Prostate gland (tissue), 2 donors: ENCODE data around the gene RUNX2. TPM values are rescaled to one million over a fixed set of nuclear protein-coding genes. Genes with fewer than 3 reads are reported as not detected.

Experiments used
- DNase-seq: peaks from one replicate; pipeline ENCODE4 v3.0.0-alpha.2; 2019; ENCODE audit warnings: low spot score
- H3K27ac ChIP-seq, 2 donors: fragments of 200-600 bp; sonication (generic); 2 replicates each; pipeline ENCODE4 v1.5.1; 2017 to 2019
- H3K27me3 ChIP-seq: fragments of 200-600 bp; sonication (generic); replicated peaks from 2 replicates; pipeline ENCODE4 v1.5.1; 2019; ENCODE audit not compliant: insufficient read depth
- H3K36me3 ChIP-seq, 2 donors: fragments of 200-600 bp; sonication (generic); 1 replicate in 1 of 2; 2 replicates in 1 of 2; pipeline versions ENCODE4 v1.5.1 to v1.8.1; 2017 to 2019
- H3K4me1 ChIP-seq: fragments of 200-600 bp; sonication (generic); replicated peaks from 2 replicates; pipeline ENCODE4 v1.5.1; 2019
- H3K4me3 ChIP-seq, 2 donors: fragments of 200-600 bp; sonication (generic); 2 replicates each; pipeline ENCODE4 v1.5.1; 2017 to 2019
- H3K9me3 ChIP-seq: fragments of 200-600 bp; sonication (generic); 2 replicates; pipeline ENCODE4 v1.5.1; 2017
- CTCF ChIP-seq, 4 experiments: fragments of 200-600 bp in 2 of 4; fragments of 450-650 bp in 2 of 4; sonication (generic) in 2 of 4; IDR thresholded peaks; 1 replicate in 3 of 4; 2 replicates in 1 of 4; pipeline ENCODE4 v1.5.1; 2016 to 2019; ENCODE audit warnings: antibody characterized with exemption in 4 of 4, mild to moderate bottlenecking in 2 of 4, moderate library complexity in 2 of 4
- POLR2A ChIP-seq: fragments of 450-650 bp; IDR thresholded peaks from one replicate; pipeline ENCODE4 v1.6.1; 2016; ENCODE audit warnings: antibody characterized with exemption, mild to moderate bottlenecking
- POLR2AphosphoS5 ChIP-seq: sonication (generic); formaldehyde crosslinking; IDR thresholded peaks from one replicate; pipeline ENCODE4 v1.6.1; 2017; ENCODE audit warnings: antibody characterized with exemption
- WGBS: methylation state at CpG from one replicate; pipeline ENCODE4 v1.1.5; 2018; 5-methylcytosine and 5-hydroxymethylcytosine counted together
- intact Hi-C: fragments of 100-400 bp; cut with DNase I; formaldehyde crosslinking; loops from one replicate; pipeline ENCODE4 v1.14.2; 2022
- total RNA-seq, 2 donors: library from RNA; depleted of rRNA; stranded (reverse); fragments of >200 nt; gene quantifications; one replicate each; pipeline ENCODE4 v1.1.0, GENCODE V29; 2016

Gene RUNX2
- total RNA-seq, 2 donors from 2014 or later, result 9.2 to 10.7 TPM

DNA sequence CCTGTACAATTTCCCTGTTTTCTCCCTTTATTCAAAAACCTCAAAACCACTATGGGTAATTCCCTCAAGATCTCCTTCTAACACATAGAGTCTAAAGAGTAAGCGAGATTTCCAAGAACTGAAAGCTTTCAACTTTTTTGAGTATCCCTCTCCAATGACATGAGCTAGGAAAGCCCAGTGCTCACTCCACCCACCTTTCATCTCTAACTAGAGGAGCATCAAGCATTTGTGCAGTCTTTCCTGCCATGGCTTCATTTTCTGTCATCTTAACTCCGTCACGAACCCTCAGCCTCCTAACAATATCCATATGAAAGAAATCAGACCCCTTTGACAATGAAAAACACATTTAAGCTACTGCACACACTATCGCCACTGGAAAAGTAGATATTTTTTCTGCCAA, 141.5 kb downstream of the RUNX2 start:
- H3K4me1 ChIP-seq, result peaks cover 5% of the 10 kb centered on the region
- 90% methylated on average over 4 of the region's 4 CpGs for WGBS
- no peaks in the 10 kb centered on the region for H3K27me3 ChIP-seq
- H3K36me3 ChIP-seq, result no peaks in the 10 kb centered on the region
- no peak for DNase-seq
- TF ChIP-seq POLR2A (no peak), POLR2AphosphoS5 (no peak), CTCF (IDR thresholded peaks at IDR 0.05) (no peak)
- intact Hi-C loops, result no loop called here
- H3K4me3 ChIP-seq, result no peak overlapping the region
- no peaks in the 10 kb centered on the region for H3K9me3 ChIP-seq
- H3K27ac ChIP-seq, result no peak overlapping the region

DNA sequence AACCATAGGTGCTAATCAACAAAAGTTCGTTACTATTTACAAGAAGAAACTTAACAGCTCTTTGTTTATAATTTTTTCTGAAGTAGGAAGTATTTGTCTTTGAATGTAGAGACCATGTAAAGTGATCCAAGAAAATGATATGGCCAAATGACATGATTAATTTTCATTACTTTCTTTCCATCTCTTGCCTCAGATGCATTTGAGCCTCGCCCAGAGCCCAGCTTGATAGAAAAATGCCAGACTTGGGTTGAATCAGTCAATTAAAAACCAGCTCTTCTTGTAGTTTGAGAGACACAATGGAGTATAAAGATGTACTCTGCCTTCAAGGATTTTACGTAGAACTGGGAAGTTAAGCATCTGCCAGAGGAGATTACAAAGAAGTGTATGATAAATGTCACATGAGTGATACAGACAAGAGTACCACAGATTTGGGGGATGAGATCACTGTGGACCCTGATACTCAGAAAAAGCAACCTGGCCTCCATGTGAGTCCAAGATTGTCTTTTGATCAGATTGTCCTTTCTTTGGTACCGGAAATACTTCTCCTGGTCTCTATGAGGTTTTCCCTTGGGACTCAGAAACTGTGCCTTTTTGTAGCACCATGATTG, 142.1 kb downstream of the RUNX2 start:
- TF ChIP-seq POLR2AphosphoS5, result no peak
- TF ChIP-seq CTCF (IDR thresholded peaks at IDR 0.05), result no peak
- no peak for TF ChIP-seq POLR2A
- Histone ChIP-seq H3K36me3 (no peaks in the 10 kb centered on the region), H3K27ac (no peak overlapping the region), H3K9me3 (no peaks in the 10 kb centered on the region), H3K4me3 (no peak overlapping the region), H3K27me3 (no peaks in the 10 kb centered on the region), H3K4me1 (peaks cover 5% of the 10 kb centered on the region)
- 96% methylated on average over 4 of the region's 4 CpGs for WGBS
- intact Hi-C loops, result no loop called here
- DNase-seq, result no peak

GRCh38 chr6:45472382-45472781, 144.3 kb downstream of the RUNX2 start:
- 58% methylated on average over 7 of the region's 7 CpGs for WGBS

GRCh38 chr6:45473121-45473993, 145.2 kb downstream of the RUNX2 start:
- Histone ChIP-seq H3K4me3 (no peak overlapping the region), H3K27me3 (no peaks in the 10 kb centered on the region), H3K9me3 (no peaks in the 10 kb centered on the region), H3K36me3 (no peaks in the 10 kb centered on the region), H3K27ac (peak overlapping the region; percentile 20 to 22), H3K4me1 (peaks cover 5% of the 10 kb centered on the region)
- WGBS, result 77% methylated on average over 13 of the region's 13 CpGs
- peak; percentile 51 for DNase-seq
- intact Hi-C loops, result no loop called here
- TF ChIP-seq POLR2AphosphoS5 (peak; percentile 65), CTCF (IDR thresholded peaks at IDR 0.05) (no peak), POLR2A (no peak)

More at GRCh38 chr6:45472382-45472781, 144.3 kb downstream of the RUNX2 start:
- DNase-seq, result peak; percentile 6
- Histone ChIP-seq H3K36me3 (no peaks in the 10 kb centered on the region), H3K27me3 (no peaks in the 10 kb centered on the region), H3K4me1 (peaks cover 5% of the 10 kb centered on the region), H3K27ac (peak overlapping the region in 1 of 2 donors; percentile 20), H3K9me3 (no peaks in the 10 kb centered on the region), H3K4me3 (no peak overlapping the region)
- intact Hi-C loops, result no loop called here
- no peak for TF ChIP-seq POLR2AphosphoS5
- TF ChIP-seq POLR2A, result no peak
- no peak for TF ChIP-seq CTCF (IDR thresholded peaks at IDR 0.05)
